Activated T-cell treated with anti-CD3 and anti-CD28 coated beads, Interleukin-2, amount 50 U/mL, for 1 hour (primary cell): ENCODE results near the gene TFDP2.
"Not testable (repeated sequence)": the region's sequence is repeated elsewhere in the genome, so short reads cannot be mapped to it uniquely, and the experiment has no call there.

Experiments
- DNase-seq: peaks from one replicate; pipeline ENCODE4 v3.0.0-alpha.2; 2020

TFDP2 gene

GRCh38 chr3:142013326-142013980 is 135.9 kb downstream of the TFDP2 start:
- no peak for DNase-seq

DNA sequence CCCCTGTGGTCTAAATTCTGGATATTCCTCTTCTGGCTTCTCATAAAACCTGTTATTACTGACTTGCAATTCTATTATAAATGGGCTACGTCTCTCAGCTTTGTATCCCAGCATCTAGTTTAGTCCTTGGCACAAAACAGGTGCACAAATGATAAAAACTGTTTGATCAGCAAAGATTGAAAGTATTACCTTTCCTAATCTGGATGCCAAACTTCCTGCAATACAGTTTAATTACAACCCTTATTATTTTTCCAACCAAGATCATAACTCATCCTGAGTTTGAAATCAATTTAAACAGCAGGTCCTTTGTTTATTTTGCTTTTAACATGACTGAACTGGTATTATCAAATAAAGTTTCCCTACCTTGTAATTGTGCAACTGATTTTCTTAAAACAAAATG is 140.3 kb downstream of the TFDP2 start:
- no peak for DNase-seq

DNA sequence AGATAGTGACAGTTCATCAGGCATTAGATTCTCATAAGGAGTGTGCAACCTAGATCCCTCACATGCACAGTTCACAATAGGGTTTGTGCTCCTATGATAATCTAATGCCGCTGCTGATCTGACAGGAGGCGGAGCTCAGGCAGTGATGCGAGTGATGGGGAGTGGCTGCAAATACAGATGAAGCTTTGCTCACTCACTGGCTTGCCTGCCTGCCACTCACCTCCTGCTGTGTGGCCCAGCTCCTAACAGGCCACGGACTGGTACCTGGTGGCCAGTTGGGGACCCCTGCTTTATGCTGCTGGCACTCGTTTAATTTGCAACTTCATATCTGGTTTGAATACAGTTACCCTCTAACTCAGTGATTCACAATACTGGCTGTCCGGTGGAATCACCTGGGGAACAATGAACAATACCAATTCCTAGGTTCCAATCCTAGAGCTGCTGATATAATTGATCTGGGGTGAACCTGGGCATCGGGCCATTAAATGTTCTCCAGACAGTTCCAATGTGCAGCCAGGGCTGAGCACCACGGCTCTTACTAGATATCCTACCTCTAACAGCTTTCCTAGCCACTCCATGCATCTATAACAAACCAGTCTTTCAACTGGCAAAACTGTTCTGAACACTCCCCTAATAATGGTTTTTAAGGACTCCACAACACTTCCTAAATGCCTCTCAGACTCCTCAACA is 141.5 kb downstream of the TFDP2 start:
- no peak for DNase-seq

GRCh38 chr3:142004957-142005356 is 144.4 kb downstream of the TFDP2 start:
- DNase-seq = not testable (repeated sequence)

- DNase-seq = no peak
These were observed 145.3 kb downstream of the TFDP2 start for GRCh38 chr3:142004025-142004424.

GRCh38 chr3:142003291-142003690 is 146.1 kb downstream of the TFDP2 start:
- DNase-seq = no peak

- DNase-seq = no peak
These were observed 148.9 kb downstream of the TFDP2 start for GRCh38 chr3:142000325-142000870.

- no peak for DNase-seq
These were observed 150.6 kb downstream of the TFDP2 start for GRCh38 chr3:141998669-141999290.

DNA sequence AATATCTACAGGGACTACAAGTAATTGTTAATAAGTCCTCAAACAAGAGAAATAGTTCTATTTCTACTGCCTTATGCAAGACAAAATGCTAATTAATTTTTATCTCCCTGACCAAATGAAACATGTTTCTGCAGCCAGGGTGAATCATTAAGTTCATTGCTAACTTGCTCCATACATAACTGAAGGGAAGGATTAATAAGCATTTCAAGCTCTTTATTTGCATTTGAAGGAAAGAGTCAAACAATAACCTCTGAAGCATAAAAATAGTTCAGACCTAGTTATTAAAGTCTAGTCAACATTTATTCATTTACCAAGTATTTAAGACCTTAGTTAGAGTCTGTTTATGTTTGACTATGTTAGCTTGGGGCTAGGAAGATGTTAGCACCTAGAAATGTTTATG is 152.9 kb downstream of the TFDP2 start:
- DNase-seq = no peak

GRCh38 chr3:141994856-141995255 is 154.5 kb downstream of the TFDP2 start:
- DNase-seq = no peak

DNA sequence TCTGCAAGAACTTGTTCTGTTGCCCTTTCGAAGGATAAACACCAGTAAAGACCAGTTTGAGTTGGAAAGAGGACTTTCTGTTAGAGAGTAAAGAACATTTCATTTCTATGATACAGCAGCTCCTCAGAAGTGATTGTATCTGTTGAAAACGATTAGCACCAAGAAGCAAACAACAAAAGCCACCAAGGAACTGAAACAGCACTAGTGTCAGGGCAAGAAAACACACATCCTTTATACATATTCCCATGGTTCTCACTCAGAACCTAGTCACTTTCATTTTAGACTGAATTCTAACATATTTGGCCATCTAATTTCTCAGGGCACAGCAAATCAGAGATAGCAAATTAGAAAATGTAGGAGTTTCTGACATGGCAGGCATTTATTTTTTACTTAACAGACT is 156.8 kb downstream of the TFDP2 start:
- no peak for DNase-seq

DNA sequence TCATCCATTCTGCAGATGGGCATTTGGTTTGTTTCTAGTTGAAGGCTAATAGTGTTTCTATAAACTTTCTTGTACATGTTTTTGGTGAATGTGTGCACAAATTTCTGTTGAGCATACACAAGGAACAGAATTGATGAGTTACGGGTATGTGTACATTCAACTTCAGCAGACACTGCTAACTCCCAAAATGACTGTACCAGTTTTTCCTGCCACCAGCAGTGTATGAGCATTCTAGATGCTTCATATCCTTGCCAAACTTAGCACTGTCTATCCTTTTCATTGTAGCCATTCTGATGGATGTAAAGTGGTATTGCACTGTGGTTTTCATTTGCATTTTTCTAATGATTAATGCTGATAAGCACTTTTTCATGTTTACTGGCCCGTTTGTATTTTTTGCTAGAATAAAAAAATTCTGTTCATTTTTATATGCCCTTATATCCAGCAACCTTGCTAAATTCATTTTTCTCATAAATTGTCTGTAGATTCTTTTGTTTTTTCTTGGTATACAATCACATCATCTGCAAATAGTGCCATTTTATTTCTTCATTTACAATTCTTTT is 162.7 kb downstream of the TFDP2 start:
- no peak for DNase-seq

- no peak for DNase-seq
These were observed 168.3 kb downstream of the TFDP2 start for GRCh38 chr3:141981084-141981483.

DNA sequence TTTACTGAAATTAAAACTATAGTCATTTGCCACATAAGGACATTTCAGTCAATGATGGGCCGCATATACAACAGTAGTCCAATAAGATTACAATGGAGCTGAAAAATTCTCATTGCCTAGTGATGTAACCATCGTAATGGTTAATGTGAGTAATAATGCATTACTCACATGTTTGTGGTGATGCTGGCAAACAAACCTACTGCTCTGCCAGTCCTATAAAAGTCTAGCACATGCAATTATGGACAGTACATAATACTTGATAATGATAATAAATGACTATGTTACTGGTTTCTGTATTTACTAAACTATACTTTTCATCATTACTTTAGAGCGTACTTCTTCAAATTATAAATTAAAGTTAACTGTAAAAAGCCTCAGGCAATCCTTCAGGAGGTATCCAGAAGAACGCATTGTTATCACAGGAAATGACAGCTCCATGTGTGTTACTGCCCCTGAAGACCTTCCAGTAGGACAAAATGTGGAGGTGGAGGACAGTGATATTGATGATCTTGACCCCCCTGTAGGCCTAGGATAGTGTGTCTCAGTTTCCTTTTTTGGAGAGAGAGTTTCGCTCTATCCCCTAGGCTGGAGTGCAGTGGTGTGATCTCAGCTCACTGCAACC is 170.2 kb downstream of the TFDP2 start:
- no peak for DNase-seq

GRCh38 chr3:141974777-141975176 is 174.6 kb downstream of the TFDP2 start:
- DNase-seq = not testable (repeated sequence)

- DNase-seq = no peak
These were observed 176.9 kb downstream of the TFDP2 start for GRCh38 chr3:141972399-141972798.

DNA sequence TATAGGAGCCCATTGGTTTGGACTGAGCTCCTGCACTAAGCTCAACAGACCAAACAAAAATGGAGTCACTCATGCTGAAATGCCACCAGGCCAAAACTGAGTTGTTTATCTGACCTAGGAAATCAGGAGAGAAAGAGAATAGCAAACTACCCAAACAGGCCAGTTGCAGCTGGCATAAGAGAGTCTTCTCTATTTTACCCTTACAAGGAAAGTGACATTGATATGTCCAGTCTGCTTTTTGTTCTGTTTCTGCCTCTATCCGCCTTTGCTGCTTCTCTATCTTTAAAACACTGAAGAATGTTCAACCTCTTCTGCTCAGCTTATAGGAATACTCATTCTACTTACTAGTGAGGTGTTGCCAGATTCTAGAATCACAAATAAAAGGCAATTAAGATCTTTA is 177.8 kb downstream of the TFDP2 start:
- no peak for DNase-seq

DNA sequence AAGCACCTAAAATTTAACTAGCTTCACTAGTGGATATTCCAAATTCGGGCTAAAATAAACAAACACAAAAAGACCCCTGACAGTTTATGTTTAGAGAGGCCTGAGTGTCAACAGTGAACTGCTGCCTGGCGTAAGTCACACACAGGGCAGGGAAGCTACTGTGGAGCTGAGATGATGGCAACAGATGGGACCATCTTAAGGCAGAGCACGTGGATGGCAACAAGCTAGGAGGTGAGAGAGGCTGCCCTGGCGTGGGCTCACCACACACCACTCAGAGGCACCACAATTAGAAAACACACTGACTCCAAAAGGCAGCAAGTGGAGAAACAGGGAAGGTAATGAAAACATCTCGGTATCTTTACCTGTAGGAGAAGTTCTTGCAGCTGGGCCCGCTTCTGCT is 179.6 kb downstream of the TFDP2 start:
- DNase-seq = no peak

DNA sequence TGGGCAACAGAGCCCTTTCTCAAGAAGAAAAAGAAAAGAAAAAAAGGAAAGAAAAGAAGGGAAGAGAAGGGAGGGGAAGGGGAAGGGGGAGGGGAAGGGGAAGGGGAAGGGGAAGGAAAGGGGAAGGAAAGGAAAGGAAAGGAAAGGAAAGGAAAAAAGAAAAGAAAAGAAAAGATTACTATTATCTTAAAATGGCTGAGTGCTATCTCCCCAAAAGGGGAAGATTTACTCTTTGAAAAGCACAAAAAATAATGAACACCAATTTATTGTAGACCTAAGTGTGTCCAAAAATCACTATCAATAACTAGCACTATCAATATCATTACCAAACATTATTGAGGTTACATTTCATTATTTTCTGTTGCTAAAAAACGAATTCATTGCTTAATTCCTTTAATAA is 183.9 kb downstream of the TFDP2 start:
- no peak for DNase-seq

DNA sequence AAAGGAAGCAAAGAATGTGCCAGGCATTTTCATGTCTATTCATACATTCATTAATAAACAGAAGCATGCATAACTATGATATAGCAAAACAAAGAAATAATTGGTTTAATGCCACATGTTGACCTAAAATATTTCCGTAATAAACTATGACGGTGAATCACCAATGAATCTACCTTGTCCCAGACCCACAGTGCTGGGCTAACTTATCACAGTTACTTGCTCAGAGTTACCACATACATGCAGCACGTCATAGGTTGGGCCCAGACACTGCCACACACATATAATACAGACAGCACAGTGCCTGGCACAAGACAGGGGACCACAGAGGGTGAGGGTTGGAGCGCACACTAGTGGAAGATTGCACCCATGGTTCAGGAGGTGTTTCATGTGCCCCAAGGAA is 186.0 kb downstream of the TFDP2 start:
- DNase-seq = no peak

DNA sequence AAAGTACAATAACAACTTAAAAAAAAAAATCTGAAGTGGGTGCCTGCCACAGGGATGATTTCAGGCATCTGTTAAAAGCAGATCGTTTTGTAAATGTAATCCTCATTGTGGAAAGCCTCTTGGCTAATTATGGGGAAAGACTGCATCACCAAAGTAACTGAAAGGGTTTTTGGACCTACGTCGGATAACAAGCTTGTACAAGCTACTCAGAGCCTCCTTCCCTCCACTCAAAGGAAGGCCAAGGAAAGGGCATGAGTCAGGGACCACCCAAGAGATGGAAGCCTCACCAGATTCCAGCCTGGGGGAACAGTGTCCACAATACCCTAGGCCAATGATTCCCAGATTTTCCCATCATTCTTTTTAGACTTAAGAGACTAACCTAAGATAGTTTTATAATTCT is 188.6 kb downstream of the TFDP2 start:
- DNase-seq = no peak

DNA sequence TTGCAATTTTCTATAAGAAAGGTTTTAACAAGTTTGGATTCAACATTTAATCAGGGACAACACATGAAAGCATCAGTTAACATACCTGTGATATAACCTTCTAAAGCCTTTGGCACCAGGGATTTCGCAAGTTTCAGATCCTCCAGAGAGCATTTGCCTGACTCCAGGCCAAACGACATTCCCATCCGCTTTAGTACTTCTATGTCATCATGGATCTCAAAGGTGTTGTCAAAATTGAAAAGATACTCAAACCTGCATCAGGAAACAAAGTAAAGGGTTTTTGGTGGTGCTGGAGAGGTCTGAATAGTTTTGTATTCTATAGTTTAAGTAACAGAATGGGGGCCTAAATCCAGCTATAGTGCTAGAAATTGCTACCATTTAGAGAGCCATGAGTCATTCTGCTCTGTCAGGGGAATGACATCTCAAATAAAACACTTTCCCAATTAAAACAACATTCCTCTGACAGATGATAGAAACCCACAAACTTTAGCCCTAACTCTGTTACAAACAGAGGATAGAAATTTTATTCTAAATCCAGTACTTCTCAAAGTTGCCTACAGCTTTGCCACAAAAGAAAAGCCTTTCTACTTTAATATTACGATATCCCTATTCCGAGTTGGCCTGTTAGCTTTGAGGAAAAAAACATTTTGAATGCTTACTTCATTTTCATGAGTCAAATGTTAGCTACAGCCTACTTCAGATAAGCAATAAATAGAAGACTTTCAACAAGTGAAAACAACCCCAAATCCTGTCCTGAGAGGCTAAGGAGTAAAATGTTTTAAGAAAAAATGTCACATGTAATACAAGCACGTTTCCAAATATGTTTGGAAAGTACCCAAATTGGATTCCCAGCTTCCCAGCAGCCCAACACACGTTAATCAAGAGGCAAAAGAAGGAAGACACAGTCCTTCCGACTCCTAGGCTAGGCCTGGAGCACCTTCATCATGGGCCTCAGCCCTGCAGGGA is 189.5 kb downstream of the TFDP2 start:
- DNase-seq = no peak
